ENCODE data around the gene ZNF17.
"Not testable (repeated sequence)": the region's sequence is repeated elsewhere in the genome, so short reads cannot be mapped to it uniquely, and the experiment has no call there.

The ZNF17 gene

GRCh38 chr19:57410877-57411671, at the start of gene ZNF17:
TSS of gene ZNF17 (plus strand) at chr19:57411161. CDS start at chr19:57413616, 2,455 bp downstream.
- peak; percentile 79 for DNase-seq (ENCODE audit: low read depth)

- DNase-seq (ENCODE audit: low read depth), result no peak
These were observed 48.5 kb upstream of the ZNF17 start for GRCh38 chr19:57362419-57362818.

DNA sequence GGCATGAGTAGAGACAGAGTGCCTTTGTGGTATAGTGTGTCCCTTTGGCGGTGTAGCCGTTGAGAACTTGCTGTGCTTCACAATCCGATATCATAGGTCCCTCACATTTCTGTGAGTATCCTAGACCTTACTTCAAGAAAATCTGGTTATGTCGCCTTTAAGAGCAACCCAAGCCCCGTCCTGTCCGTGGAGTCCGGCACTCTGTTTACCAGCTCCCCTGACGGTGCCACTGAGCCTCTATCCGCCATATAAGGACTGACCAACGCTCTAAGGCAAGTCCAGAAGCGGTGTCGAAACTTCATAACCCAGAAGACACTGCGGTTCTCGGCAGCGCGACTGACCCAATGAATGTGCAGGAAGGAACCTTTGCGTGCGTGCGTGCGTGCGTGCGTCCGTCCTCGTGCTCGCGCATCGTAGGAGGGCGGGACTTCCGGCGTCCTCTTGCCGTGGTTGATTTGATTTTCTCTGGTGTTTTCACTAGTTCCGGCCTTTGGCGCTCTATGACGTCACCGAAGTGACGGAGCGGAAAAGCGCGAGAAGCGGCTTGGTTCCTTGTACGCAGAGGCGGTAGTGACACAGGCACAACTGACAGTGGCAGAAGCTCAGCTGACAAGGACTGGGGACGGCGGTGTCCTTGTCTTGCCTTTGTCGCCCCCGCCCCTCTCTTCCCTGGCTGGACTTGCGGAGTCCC, 47.8 kb upstream of the ZNF17 start, which contains the start of the genes TRAPPC2B and ZNF547:
TSS of gene TRAPPC2B (plus strand) at position 555 of the 691 bp plus-strand sequence. CDS start 1,283 bp downstream, outside the sequence.
TSS of gene ZNF547 (plus strand) at position 555 of the 691 bp plus-strand sequence. CDS start 5,005 bp downstream, outside the sequence.
- peak; percentile 99 for DNase-seq (ENCODE audit: low read depth)

GRCh38 chr19:57363688-57364181, 47.2 kb upstream of the ZNF17 start:
- DNase-seq (ENCODE audit: low read depth), result no peak

- no peak for DNase-seq (ENCODE audit: low read depth)
These were observed 44.2 kb upstream of the ZNF17 start for GRCh38 chr19:57366776-57367175.

DNA sequence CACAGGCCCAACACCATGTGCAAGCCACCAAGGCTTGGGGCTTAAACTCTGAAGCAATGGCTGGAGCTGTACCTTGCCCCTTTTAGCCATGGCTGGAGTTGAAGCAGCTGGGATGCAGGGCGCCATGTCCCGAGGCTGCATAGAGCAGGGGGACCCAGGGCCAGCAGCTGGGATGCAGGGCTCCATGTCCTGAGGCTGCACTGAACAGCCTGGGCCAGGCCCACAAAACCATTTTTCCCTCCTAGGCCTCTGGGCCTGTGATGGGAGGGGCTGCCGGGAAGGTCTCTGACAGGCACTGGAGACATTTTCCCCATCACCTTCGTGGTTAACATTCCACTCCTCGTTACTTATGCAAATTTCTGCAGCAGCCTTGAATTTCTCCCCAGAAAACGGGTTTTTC, 36.8 kb upstream of the ZNF17 start:
- no peak for DNase-seq (ENCODE audit: low read depth)

DNA sequence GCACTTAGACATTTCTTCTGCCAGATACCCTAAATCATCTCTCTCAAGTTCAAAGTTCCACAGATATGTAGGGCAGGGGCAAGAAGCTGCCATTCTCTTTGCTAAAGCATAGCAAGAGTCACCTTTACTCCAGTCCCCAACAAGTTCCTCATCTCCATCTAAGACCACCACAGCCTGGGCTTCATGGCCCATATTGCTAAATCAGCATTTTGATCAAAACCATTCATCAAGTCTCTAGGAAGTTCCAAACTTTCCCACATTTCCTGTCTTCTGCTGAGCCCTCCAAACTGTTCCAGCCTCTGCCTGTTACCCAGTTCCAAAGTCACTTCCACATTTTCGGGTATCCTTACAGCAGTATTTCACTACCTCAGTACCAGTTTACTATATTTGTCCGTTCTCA, 36.3 kb upstream of the ZNF17 start:
- DNase-seq (ENCODE audit: low read depth), result not testable (repeated sequence)

DNA sequence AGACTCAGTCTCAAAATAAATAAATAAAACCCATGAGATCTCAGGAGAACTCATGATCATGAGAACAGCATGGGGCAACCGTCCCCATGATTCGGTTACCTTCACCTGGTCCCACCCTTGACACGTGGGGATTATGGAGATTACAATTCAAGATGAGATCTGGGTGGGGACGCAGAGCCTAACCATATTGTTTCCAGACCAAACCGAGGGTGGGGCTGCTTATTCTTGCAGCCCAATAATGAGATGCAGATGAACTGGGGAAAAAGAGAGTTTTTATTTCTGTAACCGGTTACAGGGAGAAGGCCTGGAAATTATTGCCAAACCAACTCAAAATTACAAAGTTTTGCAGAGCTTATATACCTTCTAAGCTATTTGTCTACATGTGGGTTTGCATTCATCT, 34.8 kb upstream of the ZNF17 start:
- DNase-seq (ENCODE audit: low read depth), result no peak

DNA sequence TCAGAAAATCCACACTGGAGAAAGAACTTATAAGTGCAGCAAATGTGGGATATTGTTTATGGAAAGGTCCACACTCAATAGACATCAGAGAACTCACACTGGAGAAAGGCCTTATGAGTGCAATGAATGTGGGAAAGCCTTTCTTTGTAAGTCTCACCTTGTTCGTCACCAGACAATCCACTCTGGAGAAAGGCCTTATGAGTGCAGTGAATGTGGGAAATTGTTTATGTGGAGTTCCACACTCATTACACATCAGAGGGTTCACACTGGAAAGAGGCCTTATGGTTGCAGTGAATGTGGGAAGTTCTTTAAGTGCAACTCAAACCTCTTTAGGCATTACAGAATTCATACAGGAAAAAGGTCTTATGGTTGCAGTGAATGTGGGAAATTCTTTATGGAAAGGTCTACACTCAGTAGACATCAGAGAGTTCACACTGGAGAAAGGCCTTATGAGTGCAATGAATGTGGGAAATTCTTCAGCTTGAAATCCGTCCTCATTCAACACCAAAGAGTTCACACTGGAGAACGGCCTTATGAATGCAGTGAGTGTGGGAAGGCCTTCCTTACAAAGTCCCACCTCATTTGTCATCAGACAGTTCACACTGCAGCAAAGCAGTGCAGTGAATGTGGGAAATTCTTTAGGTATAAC, 33.3 kb upstream of the ZNF17 start:
- DNase-seq (ENCODE audit: low read depth), result no peak

GRCh38 chr19:57380923-57381322, 30.0 kb upstream of the ZNF17 start:
- DNase-seq (ENCODE audit: low read depth), result no peak

- DNase-seq (ENCODE audit: low read depth), result no peak
These were observed 28.0 kb upstream of the ZNF17 start for GRCh38 chr19:57382806-57383488.

- DNase-seq (ENCODE audit: low read depth), result no peak
These were observed 21.7 kb upstream of the ZNF17 start for GRCh38 chr19:57389194-57389729.

DNA sequence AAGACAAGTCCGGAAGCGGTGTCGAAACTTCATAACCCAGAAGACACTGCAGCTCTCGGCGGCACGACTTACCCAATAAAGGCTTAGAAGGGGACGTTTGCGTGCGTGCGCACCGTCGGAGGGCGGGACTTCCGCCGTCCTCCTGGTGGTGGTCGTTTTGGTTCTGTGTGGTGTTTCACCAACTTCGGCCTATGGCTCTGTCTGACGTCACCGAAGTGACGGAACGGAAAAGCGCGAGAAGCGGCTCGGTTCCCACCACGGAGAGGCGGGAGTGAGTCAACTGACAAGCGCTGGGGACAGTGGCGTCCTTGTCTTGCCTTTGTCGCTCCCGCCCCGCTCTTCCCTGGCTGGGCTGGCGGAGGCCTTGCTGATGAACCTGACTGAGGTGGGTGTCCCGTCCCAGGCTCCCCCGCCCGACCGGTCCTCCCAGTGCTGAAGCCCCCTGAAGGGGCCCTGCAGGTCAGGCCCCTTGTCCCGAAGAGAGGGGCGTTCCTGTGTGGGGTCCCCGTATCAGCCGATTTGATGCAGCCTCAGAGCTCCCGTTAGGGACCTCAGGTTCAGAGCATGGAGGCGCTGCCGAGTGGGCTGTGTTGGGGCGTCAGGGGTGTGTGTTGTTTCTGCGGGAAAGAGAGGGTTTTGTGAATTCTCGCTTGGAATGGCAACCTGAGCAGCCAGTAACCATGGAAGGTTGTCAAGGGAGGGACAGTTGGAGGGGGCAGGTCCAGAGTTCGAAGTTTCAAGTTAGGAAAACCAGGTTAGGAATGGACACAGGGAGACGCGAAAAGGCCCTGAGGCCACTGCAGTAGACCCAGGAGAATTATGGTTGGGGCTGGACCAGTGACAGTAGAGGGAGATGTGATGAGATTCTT, 21.0 kb upstream of the ZNF17 start, which contains the start of gene ZNF548:
TSS of gene ZNF548 (plus strand) at position 125 of the 869 bp plus-strand sequence. CDS start at position 371, 246 bp downstream.
- DNase-seq (ENCODE audit: low read depth), result peak; percentile 96

DNA sequence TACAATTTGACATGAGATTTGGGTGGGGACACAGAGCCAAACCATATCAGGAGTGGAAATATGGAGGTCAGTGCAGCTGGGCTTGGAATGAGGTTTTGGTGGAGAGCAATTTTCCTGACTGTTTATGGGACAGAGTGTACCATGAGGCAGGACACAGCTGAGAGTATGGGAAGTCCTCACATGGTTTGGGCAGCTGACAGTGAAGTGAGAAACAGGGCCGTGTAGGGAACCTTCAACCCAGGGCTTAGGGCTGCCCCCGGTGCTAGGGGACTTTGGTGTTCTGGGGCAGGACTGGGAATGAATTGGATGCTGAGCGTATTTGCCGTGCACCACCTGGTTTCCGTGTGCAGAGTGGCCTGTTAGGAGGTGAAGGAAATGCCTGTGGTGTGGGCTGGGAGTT, 15.3 kb upstream of the ZNF17 start:
- no peak for DNase-seq (ENCODE audit: low read depth)

DNA sequence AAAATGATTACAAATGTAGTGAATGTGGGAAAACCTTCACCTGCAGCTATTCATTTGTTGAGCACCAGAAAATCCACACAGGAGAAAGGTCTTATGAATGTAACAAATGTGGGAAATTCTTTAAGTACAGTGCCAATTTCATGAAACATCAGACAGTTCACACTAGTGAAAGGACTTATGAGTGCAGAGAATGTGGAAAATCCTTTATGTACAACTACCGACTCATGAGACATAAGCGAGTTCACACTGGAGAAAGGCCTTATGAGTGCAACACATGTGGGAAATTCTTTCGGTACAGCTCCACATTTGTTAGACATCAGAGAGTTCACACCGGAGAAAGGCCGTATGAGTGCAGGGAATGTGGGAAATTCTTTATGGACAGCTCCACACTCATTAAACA, 12.1 kb upstream of the ZNF17 start:
- DNase-seq (ENCODE audit: low read depth), result no peak

- DNase-seq (ENCODE audit: low read depth), result no peak
These were observed 7.0 kb upstream of the ZNF17 start for GRCh38 chr19:57403737-57404563.

DNA sequence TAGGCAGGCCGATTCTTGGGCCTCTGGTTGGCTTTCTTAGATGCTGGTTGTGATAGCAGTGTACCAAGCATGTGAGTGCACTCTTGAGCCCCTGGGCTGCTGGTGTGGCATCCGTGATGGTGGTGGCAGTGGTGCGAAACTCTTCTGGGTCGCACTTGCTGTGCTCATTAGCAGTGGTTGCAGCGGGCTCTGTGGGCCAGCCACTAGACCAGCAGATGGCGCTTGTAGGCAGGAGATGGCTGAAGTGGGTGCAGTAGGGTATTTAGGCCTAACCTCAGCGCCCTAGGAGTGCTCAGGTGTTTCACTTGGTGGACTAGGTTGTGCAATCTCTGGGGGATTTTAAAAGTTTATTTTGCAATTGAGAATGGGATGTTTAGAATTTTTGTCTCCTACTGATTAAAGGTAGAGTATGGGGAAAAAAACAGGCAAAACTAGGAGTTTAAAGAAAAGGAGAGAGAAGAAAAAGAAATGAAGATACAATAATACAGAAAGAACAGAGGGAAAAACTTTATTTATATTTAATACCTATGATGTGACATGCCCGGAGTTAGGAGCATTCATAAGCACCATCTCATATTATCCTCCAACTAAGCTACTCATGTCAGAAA, 4.3 kb upstream of the ZNF17 start:
- no peak for DNase-seq (ENCODE audit: low read depth)

- no peak for DNase-seq (ENCODE audit: low read depth)
These were observed 8.5 kb downstream of the ZNF17 start for GRCh38 chr19:57419439-57419838.

GRCh38 chr19:57421037-57421436, 10.1 kb downstream of the ZNF17 start:
- no peak for DNase-seq (ENCODE audit: low read depth)

Data from GM04504 (cell line).